ENCODE data around the gene SPACA9.

The SPACA9 gene

GRCh38 chr9:132894862-132895835 is 16.5 kb downstream of the SPACA9 start:
- Mint-ChIP-seq H3K27ac (no peak overlapping the region), H3K9me3 (ENCODE audit: low read depth) (no peaks in the 10 kb centered on the region), H3K4me3 (no peak overlapping the region), H3K27me3 (no peaks in the 10 kb centered on the region), H3K36me3 (peaks cover 4% of the 10 kb centered on the region), H3K4me1 (ENCODE audit: low read depth) (no peaks in the 10 kb centered on the region)

DNA sequence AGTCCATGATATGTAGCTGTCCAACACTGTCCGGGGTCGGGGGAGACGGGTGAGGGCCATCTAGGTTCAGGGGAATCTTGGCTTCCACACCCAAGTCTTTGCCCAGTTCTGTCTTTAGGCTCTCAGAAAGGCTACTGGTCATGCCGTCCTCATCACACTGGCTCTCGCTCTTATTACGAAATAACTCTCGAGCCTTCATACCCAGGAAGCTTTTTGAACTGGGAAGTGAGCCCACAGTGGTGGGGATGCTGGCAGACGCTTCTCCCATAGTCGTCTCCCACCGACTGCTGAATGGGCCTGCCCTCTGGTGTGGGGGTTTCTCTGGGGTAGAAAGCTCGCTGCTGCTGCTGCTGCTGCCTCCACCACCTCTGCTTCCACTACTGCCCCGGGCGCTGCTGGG is 17.6 kb downstream of the SPACA9 start:
- Mint-ChIP-seq H3K27me3 (no peaks in the 10 kb centered on the region), H3K9me3 (ENCODE audit: low read depth) (no peaks in the 10 kb centered on the region), H3K4me1 (ENCODE audit: low read depth) (no peaks in the 10 kb centered on the region), H3K36me3 (peaks cover 7% of the 10 kb centered on the region), H3K4me3 (no peak overlapping the region), H3K27ac (no peak overlapping the region)

DNA sequence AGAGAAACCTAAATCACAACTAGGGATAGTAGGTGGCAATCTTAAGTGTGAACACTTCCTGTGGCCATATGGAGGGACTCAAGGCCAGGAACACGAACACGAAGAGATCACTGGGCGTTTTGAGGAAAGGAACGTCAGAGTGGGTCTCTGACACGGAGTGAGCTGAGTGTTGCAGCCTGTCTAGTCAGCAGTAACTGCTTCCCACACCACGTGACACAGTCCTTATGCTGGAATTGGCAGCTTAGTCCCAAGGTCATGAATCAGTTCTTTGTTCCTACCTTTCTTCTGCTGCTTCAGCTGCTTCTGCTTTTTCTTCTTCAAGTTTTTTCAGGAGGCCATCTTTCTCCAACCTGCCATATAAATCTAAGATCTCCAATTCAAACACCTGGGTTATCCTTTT is 18.2 kb downstream of the SPACA9 start:
- H3K4me3 Mint-ChIP-seq: no peak overlapping the region
- no peak overlapping the region for H3K27ac Mint-ChIP-seq
- no peaks in the 10 kb centered on the region for H3K9me3 Mint-ChIP-seq (ENCODE audit: low read depth)
- peaks cover 2% of the 10 kb centered on the region for H3K4me1 Mint-ChIP-seq (ENCODE audit: low read depth)
- peaks cover 9% of the 10 kb centered on the region for H3K36me3 Mint-ChIP-seq
- H3K27me3 Mint-ChIP-seq: no peaks in the 10 kb centered on the region

GRCh38 chr9:132898051-132898450 is 19.4 kb downstream of the SPACA9 start:
- Mint-ChIP-seq H3K27me3 (no peaks in the 10 kb centered on the region), H3K27ac (no peak overlapping the region), H3K9me3 (ENCODE audit: low read depth) (no peaks in the 10 kb centered on the region), H3K36me3 (peaks cover 10% of the 10 kb centered on the region), H3K4me1 (ENCODE audit: low read depth) (peaks cover 3% of the 10 kb centered on the region), H3K4me3 (no peak overlapping the region)

GRCh38 chr9:132901858-132902831 is 23.4 kb downstream of the SPACA9 start:
- no peak overlapping the region for H3K4me3 Mint-ChIP-seq
- H3K9me3 Mint-ChIP-seq (ENCODE audit: low read depth): no peaks in the 10 kb centered on the region
- H3K27me3 Mint-ChIP-seq: no peaks in the 10 kb centered on the region
- H3K4me1 Mint-ChIP-seq (ENCODE audit: low read depth): peaks cover 3% of the 10 kb centered on the region
- no peak overlapping the region for H3K27ac Mint-ChIP-seq
- peaks cover 11% of the 10 kb centered on the region for H3K36me3 Mint-ChIP-seq

DNA sequence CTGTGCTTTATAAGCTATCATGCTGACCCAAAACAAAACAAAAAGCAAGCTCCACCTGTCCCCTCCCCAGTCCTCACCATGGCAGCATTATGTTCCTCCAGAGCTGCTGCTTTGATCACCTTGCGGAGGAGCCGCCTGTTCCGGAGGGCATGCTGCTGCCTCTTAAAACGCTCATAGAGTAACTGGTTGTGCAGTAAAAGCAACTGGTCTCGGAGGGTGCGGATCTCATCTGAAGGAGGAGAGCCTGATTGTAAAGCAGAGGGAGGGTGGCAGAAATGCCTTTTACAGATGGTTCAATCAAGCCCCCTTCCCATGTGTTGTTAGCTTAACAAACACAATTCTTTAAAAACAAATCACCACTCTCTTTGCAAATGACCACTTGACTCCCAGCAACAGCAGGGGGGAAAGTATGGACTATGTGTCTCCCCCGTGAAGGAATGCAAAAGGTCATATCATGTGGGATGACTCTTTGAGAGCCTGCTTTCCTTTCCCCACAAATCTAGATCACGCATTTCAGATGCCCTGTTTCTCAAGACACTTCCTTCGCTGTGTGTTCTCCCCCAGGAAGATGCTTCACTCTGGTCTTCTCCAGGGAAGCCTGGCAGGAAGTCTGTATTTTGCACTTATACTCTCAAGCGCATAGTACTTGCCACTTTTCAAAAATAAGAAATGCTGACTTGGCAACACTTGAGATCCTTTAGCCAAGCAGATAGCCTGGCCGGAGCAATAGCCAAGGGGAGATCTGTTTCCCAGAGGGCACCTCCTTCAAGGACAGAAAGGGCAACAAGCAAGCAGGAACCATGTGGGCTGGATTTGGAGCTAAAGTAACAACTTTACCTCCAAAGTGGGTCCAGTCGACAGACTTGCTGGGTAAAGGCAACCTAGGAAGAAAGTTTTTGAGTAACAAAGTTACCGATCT is 25.1 kb downstream of the SPACA9 start:
- H3K4me3 Mint-ChIP-seq: no peak overlapping the region
- H3K27ac Mint-ChIP-seq: no peak overlapping the region
- no peaks in the 10 kb centered on the region for H3K9me3 Mint-ChIP-seq (ENCODE audit: low read depth)
- H3K4me1 Mint-ChIP-seq (ENCODE audit: low read depth): peaks cover 10% of the 10 kb centered on the region
- H3K36me3 Mint-ChIP-seq: peaks cover 9% of the 10 kb centered on the region
- H3K27me3 Mint-ChIP-seq: no peaks in the 10 kb centered on the region

DNA sequence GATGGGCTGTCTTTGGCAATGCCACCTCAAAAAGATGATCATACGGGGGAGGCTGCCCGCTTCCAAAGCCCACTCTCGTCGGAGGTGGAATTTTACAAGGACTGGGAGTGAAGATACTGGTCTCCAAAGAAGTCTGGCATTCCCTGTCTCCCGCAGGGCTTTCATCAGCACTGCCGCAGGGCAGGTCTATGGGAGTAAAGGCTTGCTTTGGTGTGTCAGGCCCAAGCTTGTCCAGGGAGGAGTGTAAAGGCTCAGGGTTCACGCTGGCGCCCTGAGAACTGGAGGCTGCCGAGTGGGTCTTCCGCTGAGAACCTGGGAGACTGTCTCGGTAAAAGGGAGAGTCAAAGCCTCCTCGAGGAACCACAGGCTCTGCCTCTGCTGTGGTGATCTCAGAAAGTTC is 27.0 kb downstream of the SPACA9 start:
- peaks cover 15% of the 10 kb centered on the region for H3K4me1 Mint-ChIP-seq (ENCODE audit: low read depth)
- H3K27me3 Mint-ChIP-seq: no peaks in the 10 kb centered on the region
- peaks cover 7% of the 10 kb centered on the region for H3K36me3 Mint-ChIP-seq
- no peak overlapping the region for H3K4me3 Mint-ChIP-seq
- no peaks in the 10 kb centered on the region for H3K9me3 Mint-ChIP-seq (ENCODE audit: low read depth)
- H3K27ac Mint-ChIP-seq: no peak overlapping the region

- Mint-ChIP-seq H3K9me3 (ENCODE audit: low read depth) (no peaks in the 10 kb centered on the region), H3K4me3 (no peak overlapping the region), H3K27me3 (no peaks in the 10 kb centered on the region), H3K27ac (no peak overlapping the region), H3K4me1 (ENCODE audit: low read depth) (peaks cover 12% of the 10 kb centered on the region), H3K36me3 (peaks cover 13% of the 10 kb centered on the region)
These were observed 29.9 kb downstream of the SPACA9 start for GRCh38 chr9:132908635-132909034.

DNA sequence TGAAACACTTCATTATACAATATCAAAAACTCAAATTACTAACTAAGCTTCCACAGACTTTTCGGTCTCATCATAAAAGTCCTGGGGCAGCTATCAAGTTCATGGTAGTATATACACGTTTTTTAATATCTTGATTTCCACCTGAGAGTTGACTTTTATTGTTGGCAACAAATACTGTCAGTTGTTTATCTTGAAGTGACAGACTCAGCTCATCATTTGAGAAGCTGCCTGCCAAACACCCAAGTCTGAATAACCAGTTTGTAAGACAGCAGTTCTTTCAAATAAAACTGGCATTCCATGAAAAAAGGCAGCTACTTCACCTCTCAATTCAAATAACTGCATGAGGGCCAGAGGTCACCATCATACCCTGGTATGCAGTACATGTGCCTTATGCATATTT is 30.6 kb downstream of the SPACA9 start:
- peaks cover 12% of the 10 kb centered on the region for H3K4me1 Mint-ChIP-seq (ENCODE audit: low read depth)
- peaks cover 12% of the 10 kb centered on the region for H3K36me3 Mint-ChIP-seq
- no peaks in the 10 kb centered on the region for H3K9me3 Mint-ChIP-seq (ENCODE audit: low read depth)
- no peaks in the 10 kb centered on the region for H3K27me3 Mint-ChIP-seq
- H3K27ac Mint-ChIP-seq: no peak overlapping the region
- H3K4me3 Mint-ChIP-seq: no peak overlapping the region

- Mint-ChIP-seq H3K27me3 (no peaks in the 10 kb centered on the region), H3K4me1 (ENCODE audit: low read depth) (peaks cover 12% of the 10 kb centered on the region), H3K27ac (no peak overlapping the region), H3K36me3 (peaks cover 13% of the 10 kb centered on the region), H3K9me3 (ENCODE audit: low read depth) (no peaks in the 10 kb centered on the region), H3K4me3 (no peak overlapping the region)
These were observed 31.7 kb downstream of the SPACA9 start for GRCh38 chr9:132910376-132910775.

DNA sequence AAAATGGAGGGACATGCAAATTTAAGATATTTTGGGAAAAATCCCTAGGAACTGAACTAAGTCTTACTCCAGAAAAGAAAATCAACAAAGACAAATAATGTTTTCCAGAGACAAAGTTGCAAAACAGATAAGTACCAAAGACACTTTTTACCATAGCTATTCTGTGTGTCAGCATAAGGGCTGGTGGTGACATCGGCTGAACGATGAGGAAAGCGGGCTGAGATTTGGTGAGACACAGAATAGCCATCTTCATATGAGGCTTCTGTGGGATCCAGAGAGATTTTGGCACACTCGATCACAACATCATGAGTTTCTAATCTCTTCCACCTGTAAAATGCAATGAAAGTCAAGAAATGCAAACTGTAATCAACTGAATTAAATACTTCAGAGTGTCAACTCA is 33.4 kb downstream of the SPACA9 start:
- H3K9me3 Mint-ChIP-seq (ENCODE audit: low read depth): no peaks in the 10 kb centered on the region
- no peaks in the 10 kb centered on the region for H3K27me3 Mint-ChIP-seq
- peaks cover 20% of the 10 kb centered on the region for H3K36me3 Mint-ChIP-seq
- H3K4me3 Mint-ChIP-seq: no peak overlapping the region
- H3K4me1 Mint-ChIP-seq (ENCODE audit: low read depth): peaks cover 12% of the 10 kb centered on the region
- H3K27ac Mint-ChIP-seq: no peak overlapping the region

- Mint-ChIP-seq H3K27ac (no peak overlapping the region), H3K4me1 (ENCODE audit: low read depth) (no peaks in the 10 kb centered on the region), H3K27me3 (no peaks in the 10 kb centered on the region), H3K4me3 (no peak overlapping the region), H3K9me3 (ENCODE audit: low read depth) (no peaks in the 10 kb centered on the region), H3K36me3 (peaks cover 30% of the 10 kb centered on the region)
These were observed 36.2 kb downstream of the SPACA9 start for GRCh38 chr9:132914924-132915323.

DNA sequence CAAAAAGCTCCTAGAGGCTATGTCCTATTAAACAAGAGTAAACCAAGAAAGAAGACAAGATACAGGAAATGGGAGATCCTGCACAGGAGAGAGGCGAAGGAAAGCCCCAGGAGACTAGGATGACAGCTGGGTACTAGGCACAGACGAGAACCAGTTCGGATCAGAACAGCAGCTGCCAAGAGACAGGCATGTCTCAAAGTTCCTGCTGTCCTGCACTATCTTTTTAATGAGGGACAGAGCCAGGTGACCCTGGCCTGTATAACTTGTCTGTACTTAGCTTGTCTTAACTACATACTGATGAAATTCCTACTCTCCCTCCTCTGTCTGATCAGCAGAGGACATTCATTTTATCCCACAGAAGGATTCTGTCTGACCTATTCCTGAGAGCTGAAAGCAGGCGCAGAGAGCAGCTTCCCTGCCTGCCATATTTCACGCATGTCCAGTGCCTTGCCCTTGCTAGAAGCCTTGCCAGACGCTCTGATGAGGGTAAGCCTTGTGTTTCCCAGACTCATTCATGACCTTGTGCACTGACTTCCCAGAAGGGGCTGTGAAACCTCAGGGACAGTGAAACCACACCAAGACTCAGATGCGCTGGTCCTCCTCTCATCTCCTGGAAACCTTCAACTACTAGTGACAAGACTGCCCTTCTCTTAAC is 41.0 kb downstream of the SPACA9 start:
- no peaks in the 10 kb centered on the region for H3K4me1 Mint-ChIP-seq (ENCODE audit: low read depth)
- no peaks in the 10 kb centered on the region for H3K9me3 Mint-ChIP-seq (ENCODE audit: low read depth)
- H3K27me3 Mint-ChIP-seq: no peaks in the 10 kb centered on the region
- H3K4me3 Mint-ChIP-seq: no peak overlapping the region
- no peak overlapping the region for H3K27ac Mint-ChIP-seq
- peaks cover 32% of the 10 kb centered on the region for H3K36me3 Mint-ChIP-seq

All from activated naive CD8-positive, alpha-beta T cell (primary cell).